HepG2 (cell line): ENCODE results near the gene SMIM29. TPM values are rescaled to one million over a fixed set of nuclear protein-coding genes. Genes with fewer than 3 reads are reported as not detected.

Source experiments
- CEBPZ ChIP-seq: IDR thresholded peaks from 2 replicates; pipeline ENCODE4 v1.6.1; 2012; ENCODE audit warnings: low read length, improper control_type of control experiment
- FIP1L1 ChIP-seq: fragments of 200-400 bp; formaldehyde crosslinking; IDR thresholded peaks from 2 replicates; pipeline ENCODE4 v1.6.1; 2018; ENCODE audit warnings: low read depth, mild to moderate bottlenecking, low read length, moderate library complexity, borderline replicate concordance; ENCODE audit not compliant: insufficient read depth
- KDM6A ChIP-seq: IDR thresholded peaks from 2 replicates; pipeline ENCODE4 v1.6.1; 2016; ENCODE audit warnings: low read depth
- MIXL1 ChIP-seq: IDR thresholded peaks from 2 replicates; pipeline ENCODE4 v1.6.1; 2016
- MTF2 ChIP-seq: sonication (generic); formaldehyde crosslinking; IDR thresholded peaks from 2 replicates; pipeline ENCODE4 v1.5.0; 2020; ENCODE audit warnings: missing genetic modification reagents, borderline replicate concordance
- RXRB ChIP-seq: IDR thresholded peaks from 2 replicates; pipeline ENCODE4 v1.6.1; 2016; ENCODE audit warnings: borderline replicate concordance, missing genetic modification reagents, missing compliant biosample characterization
- SRSF9 ChIP-seq: fragments of 200-400 bp; formaldehyde crosslinking; IDR thresholded peaks from 2 replicates; pipeline ENCODE4 v1.6.1; 2018; ENCODE audit warnings: borderline replicate concordance, mild to moderate bottlenecking, low read depth, low read length; ENCODE audit not compliant: insufficient read depth, poor library complexity, severe bottlenecking
- TFDP2 ChIP-seq: sonication (generic); formaldehyde crosslinking; IDR thresholded peaks from 2 replicates; pipeline ENCODE4 v1.4.0; 2020; ENCODE audit warnings: missing genetic modification reagents
- ZNF124 ChIP-seq: sonication (generic); formaldehyde crosslinking; IDR thresholded peaks from 2 replicates; pipeline ENCODE4 v1.4.0; 2020; ENCODE audit warnings: missing genetic modification reagents
- ZNF564 ChIP-seq: sonication (generic); formaldehyde crosslinking; IDR thresholded peaks from 2 replicates; pipeline ENCODE4 v1.8.1; 2023; ENCODE audit warnings: mild to moderate bottlenecking, missing genetic modification reagents
- ZSCAN12 ChIP-seq: sonication (generic); formaldehyde crosslinking; IDR thresholded peaks from 2 replicates; pipeline ENCODE4 v1.9.0; 2021; ENCODE audit warnings: mild to moderate bottlenecking, missing genetic modification reagents
- polyA plus RNA-seq, 8 experiments: library from polyadenylated mRNA; depleted of rRNA in 3 of 8; stranded (reverse) in 7 of 8; unstranded in 1 of 8; fragments of >200 nt; fragmentation: Illumina TruSeq in 4 of 8; extraction: Trizol in 4 of 8; gene quantifications; 2 replicates each; pipeline versions ENCODE4 v1.2.1 to v1.2.3, GENCODE V29; 2011 to 2016; ENCODE audit warnings: low read depth in 4 of 8, missing spikeins in 1 of 8, mixed read lengths in 1 of 8; ENCODE audit not compliant: insufficient read depth in 1 of 8
- total RNA-seq, 5 experiments: library from RNA; depleted of rRNA; stranded (reverse); fragments of >200 nt; fragmentation: Illumina TruSeq; extraction: Trizol; gene quantifications; 2 replicates each; pipeline ENCODE4 v1.2.3, GENCODE V29; 2016; ENCODE audit warnings: low read depth in 1 of 5
- TF ChIP-seq, protein P1 (sequence below): sonication (generic); formaldehyde crosslinking; IDR thresholded peaks from 2 replicates; pipeline ENCODE4 v1.5.0; 2020; ENCODE audit warnings: mild to moderate bottlenecking, missing genetic modification reagents, moderate library complexity
- TF ChIP-seq, protein P2 (sequence below): sonication (generic); formaldehyde crosslinking; IDR thresholded peaks from 2 replicates; pipeline ENCODE4 v1.9.0; 2021; ENCODE audit warnings: mild to moderate bottlenecking, missing genetic modification reagents

The SMIM29 gene
- total and polyA plus RNA-seq, 2 of the 13 experiments (the other 11 are each of a cell fraction or from before 2014, with no cell fraction given): 8.8 to 15.3 TPM

DNA sequence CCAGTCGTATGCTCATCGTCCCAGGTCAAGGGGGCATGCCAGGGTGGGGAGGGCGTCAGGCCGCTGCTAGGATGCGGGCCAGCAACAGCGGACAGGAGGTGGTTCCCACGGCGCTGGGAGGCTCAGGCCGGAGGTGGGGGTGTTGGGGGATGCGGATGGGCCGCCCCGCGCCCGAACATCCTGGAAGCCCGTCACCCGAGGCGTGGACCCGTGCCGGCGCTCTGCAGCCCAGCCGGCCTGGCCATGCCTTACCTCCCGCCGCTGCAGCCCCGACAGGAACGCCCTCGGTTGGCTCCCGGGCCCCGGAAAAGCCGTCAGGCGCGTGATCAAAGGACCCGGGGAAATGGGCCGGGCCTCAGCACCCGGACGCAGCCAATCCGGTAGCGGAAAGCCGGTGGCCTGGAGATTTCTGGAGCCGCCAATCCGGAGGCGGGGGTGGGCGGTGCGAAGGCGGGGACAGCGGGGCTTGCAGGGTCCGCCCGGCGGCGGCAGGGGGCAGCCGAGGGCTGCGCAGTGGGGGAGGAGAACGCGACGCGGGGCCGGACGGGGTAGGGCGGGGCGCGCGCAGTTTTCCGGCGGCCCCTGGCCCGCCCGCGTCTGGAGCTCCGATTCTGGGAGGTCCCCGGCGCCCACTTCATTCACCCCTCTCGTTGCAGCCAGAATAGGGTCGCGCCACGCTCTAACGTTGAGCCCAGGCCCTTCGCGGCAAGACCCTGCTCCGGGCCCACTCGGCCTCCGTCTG, at the start of gene SMIM29 (continued):
- TF ChIP-seq, protein P1, sequence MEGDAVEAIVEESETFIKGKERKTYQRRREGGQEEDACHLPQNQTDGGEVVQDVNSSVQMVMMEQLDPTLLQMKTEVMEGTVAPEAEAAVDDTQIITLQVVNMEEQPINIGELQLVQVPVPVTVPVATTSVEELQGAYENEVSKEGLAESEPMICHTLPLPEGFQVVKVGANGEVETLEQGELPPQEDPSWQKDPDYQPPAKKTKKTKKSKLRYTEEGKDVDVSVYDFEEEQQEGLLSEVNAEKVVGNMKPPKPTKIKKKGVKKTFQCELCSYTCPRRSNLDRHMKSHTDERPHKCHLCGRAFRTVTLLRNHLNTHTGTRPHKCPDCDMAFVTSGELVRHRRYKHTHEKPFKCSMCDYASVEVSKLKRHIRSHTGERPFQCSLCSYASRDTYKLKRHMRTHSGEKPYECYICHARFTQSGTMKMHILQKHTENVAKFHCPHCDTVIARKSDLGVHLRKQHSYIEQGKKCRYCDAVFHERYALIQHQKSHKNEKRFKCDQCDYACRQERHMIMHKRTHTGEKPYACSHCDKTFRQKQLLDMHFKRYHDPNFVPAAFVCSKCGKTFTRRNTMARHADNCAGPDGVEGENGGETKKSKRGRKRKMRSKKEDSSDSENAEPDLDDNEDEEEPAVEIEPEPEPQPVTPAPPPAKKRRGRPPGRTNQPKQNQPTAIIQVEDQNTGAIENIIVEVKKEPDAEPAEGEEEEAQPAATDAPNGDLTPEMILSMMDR: peak; percentile 92
- TF ChIP-seq ZNF564 (CRISPR knock-in tag) (peak; percentile 89), SRSF9 (no peak), MIXL1 (CRISPR knock-in tag) (0 out of 2 replicates have a peak, but pooled peaks have one; percentile 37), MTF2 (no peak; the same call in none of the 2 replicates), RXRB (CRISPR knock-in tag) (peak; percentile 68; the same call in 1 of the 2 replicates), ZNF124 (CRISPR knock-in tag) (0 out of 2 replicates have a peak, but pooled peaks have one; percentile 11), FIP1L1 (no peak), KDM6A (CRISPR knock-in tag) (no peak), TFDP2 (CRISPR knock-in tag) (peak; percentile 83), CEBPZ (no peak), ZSCAN12 (CRISPR knock-in tag) (peak; percentile 52)
- TF ChIP-seq, protein P2, sequence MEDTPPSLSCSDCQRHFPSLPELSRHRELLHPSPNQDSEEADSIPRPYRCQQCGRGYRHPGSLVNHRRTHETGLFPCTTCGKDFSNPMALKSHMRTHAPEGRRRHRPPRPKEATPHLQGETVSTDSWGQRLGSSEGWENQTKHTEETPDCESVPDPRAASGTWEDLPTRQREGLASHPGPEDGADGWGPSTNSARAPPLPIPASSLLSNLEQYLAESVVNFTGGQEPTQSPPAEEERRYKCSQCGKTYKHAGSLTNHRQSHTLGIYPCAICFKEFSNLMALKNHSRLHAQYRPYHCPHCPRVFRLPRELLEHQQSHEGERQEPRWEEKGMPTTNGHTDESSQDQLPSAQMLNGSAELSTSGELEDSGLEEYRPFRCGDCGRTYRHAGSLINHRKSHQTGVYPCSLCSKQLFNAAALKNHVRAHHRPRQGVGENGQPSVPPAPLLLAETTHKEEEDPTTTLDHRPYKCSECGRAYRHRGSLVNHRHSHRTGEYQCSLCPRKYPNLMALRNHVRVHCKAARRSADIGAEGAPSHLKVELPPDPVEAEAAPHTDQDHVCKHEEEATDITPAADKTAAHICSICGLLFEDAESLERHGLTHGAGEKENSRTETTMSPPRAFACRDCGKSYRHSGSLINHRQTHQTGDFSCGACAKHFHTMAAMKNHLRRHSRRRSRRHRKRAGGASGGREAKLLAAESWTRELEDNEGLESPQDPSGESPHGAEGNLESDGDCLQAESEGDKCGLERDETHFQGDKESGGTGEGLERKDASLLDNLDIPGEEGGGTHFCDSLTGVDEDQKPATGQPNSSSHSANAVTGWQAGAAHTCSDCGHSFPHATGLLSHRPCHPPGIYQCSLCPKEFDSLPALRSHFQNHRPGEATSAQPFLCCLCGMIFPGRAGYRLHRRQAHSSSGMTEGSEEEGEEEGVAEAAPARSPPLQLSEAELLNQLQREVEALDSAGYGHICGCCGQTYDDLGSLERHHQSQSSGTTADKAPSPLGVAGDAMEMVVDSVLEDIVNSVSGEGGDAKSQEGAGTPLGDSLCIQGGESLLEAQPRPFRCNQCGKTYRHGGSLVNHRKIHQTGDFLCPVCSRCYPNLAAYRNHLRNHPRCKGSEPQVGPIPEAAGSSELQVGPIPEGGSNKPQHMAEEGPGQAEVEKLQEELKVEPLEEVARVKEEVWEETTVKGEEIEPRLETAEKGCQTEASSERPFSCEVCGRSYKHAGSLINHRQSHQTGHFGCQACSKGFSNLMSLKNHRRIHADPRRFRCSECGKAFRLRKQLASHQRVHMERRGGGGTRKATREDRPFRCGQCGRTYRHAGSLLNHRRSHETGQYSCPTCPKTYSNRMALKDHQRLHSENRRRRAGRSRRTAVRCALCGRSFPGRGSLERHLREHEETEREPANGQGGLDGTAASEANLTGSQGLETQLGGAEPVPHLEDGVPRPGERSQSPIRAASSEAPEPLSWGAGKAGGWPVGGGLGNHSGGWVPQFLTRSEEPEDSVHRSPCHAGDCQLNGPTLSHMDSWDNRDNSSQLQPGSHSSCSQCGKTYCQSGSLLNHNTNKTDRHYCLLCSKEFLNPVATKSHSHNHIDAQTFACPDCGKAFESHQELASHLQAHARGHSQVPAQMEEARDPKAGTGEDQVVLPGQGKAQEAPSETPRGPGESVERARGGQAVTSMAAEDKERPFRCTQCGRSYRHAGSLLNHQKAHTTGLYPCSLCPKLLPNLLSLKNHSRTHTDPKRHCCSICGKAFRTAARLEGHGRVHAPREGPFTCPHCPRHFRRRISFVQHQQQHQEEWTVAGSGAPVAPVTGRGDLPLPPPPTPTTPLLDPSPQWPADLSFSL (CRISPR knock-in tag): no peak
